GM19468 (cell line): ENCODE data around the gene ASPHD1.
"Not testable (repeated sequence)": the region's sequence is repeated elsewhere in the genome, so short reads cannot be mapped to it uniquely, and the experiment has no call there.

Experiments
- ATAC-seq: cut with Tn5 transposase; IDR thresholded peaks from one replicate; pipeline ENCODE4 v1.9.1; 2021; ENCODE audit warnings: mild to moderate bottlenecking, moderate library complexity, moderate number of reproducible peaks; ENCODE audit not compliant: unreplicated experiment; ENCODE audit errors: extremely low read depth

ASPHD1 gene

GRCh38 chr16:29876594-29877249, 23.6 kb upstream of the ASPHD1 start:
- no peak for ATAC-seq

GRCh38 chr16:29877266-29877961, 22.9 kb upstream of the ASPHD1 start:
- no peak for ATAC-seq

- ATAC-seq: no peak
Measured at GRCh38 chr16:29878172-29878571, 22.1 kb upstream of the ASPHD1 start.

- ATAC-seq: no peak
Measured at GRCh38 chr16:29881050-29881449, 19.2 kb upstream of the ASPHD1 start.

GRCh38 chr16:29883987-29884386, 16.3 kb upstream of the ASPHD1 start:
- ATAC-seq: no peak

- ATAC-seq: not testable (repeated sequence)
Measured at GRCh38 chr16:29889372-29889771, 10.9 kb upstream of the ASPHD1 start.

- no peak for ATAC-seq
Measured at GRCh38 chr16:29891525-29892457, 8.5 kb upstream of the ASPHD1 start.

GRCh38 chr16:29892458-29892813, 7.9 kb upstream of the ASPHD1 start:
- ATAC-seq: no peak

GRCh38 chr16:29893553-29893952, 6.7 kb upstream of the ASPHD1 start:
- no peak for ATAC-seq

GRCh38 chr16:29894352-29894751, 5.9 kb upstream of the ASPHD1 start:
- ATAC-seq: no peak

- ATAC-seq: no peak
Measured at GRCh38 chr16:29896841-29897240, 3.4 kb upstream of the ASPHD1 start.

GRCh38 chr16:29897333-29897732, 3.0 kb upstream of the ASPHD1 start:
- ATAC-seq: no peak

GRCh38 chr16:29898135-29898803, 2.0 kb upstream of the ASPHD1 start:
- ATAC-seq: no peak

- ATAC-seq: no peak
Measured at GRCh38 chr16:29898804-29899515, 1.3 kb upstream of the ASPHD1 start.

- no peak for ATAC-seq
Measured at GRCh38 chr16:29899516-29900101, 679 bp upstream of the ASPHD1 start, which contains the start of gene SEZ6L2. SEZ6L2 (minus strand) TSS chr16:29899550; CDS start chr16:29899019, 531 bp downstream.

- no peak for ATAC-seq
Measured at GRCh38 chr16:29900888-29901606, 759 bp downstream of the ASPHD1 start.

GRCh38 chr16:29901607-29901945, 1.3 kb downstream of the ASPHD1 start:
- no peak for ATAC-seq

GRCh38 chr16:29903590-29903989, 3.3 kb downstream of the ASPHD1 start:
- ATAC-seq: no peak

GRCh38 chr16:29904947-29905346, 4.7 kb downstream of the ASPHD1 start:
- no peak for ATAC-seq
